Ecto neural progenitor cell (in vitro differentiated cells): Measurements from ENCODE around the gene SAYSD1.
"Not testable (repeated sequence)": the region's sequence is repeated elsewhere in the genome, so short reads cannot be mapped to it uniquely, and the experiment has no call there.

Source experiments
- DNase-seq: peaks from one replicate; pipeline ENCODE4 v3.0.0-alpha.2; 2018; ENCODE audit warnings: low spot score

The SAYSD1 gene, protein sequence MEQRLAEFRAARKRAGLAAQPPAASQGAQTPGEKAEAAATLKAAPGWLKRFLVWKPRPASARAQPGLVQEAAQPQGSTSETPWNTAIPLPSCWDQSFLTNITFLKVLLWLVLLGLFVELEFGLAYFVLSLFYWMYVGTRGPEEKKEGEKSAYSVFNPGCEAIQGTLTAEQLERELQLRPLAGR

DNA sequence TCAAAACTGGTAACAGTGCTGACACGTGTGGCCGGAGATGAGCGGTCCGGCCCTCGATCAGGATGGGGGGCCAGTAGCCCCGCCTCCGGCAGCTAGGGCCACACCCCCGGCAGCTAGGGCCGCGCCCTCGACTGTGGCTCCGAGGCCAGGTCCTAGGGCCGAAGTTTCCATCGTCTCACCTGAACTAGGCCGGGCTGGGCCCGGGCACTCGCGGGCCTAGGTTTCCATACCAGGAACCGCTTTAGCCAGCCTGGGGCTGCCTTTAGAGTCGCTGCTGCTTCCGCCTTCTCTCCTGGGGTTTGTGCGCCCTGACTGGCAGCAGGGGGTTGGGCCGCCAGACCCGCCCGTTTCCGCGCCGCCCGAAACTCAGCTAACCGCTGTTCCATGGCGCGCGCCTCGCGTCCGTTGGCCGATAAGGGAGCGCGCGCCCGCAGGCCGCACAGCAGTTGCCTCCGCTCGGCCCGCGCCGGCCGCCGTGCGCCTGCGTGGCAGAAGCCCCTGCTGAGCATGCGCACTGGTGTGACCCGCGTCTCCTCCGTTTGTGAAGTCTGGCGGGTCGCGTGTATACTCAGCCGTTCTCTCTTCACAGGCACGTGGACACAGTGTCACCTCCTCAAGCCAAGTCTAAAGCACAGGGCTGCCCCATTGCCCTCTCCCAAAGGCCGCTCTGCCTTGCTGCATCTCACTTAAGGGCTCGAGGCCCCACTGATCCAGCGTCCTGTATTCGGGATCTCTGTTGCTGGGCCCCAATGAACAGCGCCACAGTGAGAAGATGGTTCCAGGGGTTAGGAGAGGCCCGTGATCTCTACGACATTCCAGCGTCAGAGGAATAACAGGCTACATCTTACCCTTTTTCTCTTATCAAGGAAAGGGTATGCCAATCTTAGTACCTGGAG, at the start of gene SAYSD1:
Gene SAYSD1, minus strand, starts transcription at position 483 of the 896 bp plus-strand sequence. Its CDS starts 97 bp downstream, at position 386.
- DNase-seq, result peak; percentile 93

DNA sequence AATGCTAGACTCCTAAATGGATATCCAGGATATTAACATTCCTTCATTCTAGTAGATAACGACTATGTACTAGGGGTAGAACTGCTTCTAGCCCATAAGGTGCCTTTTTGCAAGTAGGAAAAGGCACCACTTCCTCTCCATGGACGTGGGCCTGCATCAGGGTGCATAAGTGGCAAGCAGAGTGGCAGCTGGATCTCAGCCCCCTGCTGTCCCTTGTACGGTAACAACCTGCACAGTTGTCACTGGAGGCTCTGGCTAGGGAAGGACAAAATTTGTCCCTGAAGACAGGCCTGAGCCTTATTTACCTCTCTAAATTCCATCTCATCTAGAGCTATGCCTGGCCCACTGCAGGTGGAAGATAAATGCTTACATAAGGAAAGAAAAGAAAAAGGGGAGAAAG, 42.5 kb upstream of the SAYSD1 start:
- no peak for DNase-seq

DNA sequence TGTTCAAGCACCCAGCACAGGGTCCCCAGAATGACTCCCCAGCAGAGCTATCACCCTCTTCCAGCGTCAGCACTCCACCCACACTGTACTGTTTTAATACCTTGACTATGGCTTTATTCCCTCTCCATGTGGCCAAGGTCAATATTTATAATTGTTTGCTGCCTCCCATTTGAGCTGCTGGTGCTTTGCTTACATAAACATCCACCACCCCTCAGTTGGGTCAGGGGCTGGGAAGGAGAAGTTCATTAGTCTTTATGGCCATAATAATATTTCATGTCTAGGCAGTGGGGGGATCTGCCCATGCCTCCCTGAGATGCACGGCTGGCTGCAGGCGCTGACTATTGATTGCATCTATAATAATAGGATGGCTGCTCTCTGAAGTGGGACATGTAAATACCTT, 41.8 kb upstream of the SAYSD1 start:
- DNase-seq, result no peak

DNA sequence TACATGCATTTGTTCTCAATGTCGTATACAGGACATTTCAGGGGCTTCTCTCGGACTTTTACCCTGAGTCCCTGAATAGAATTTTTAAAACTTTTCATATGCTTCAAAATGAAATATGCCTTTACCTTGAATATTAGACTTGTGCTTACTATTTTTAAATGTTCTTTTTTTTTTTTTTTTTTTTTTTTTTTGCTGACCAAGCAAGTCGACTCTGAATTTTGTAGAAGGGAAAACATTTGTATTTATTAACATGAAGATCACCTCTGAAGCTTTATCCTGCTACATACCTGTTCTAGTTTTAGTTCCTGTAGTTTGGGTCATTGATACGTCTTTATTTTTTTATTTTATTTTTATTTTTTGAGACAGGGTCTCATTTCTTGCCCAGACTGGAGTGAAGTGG, 39.7 kb upstream of the SAYSD1 start:
- DNase-seq, result no peak

DNA sequence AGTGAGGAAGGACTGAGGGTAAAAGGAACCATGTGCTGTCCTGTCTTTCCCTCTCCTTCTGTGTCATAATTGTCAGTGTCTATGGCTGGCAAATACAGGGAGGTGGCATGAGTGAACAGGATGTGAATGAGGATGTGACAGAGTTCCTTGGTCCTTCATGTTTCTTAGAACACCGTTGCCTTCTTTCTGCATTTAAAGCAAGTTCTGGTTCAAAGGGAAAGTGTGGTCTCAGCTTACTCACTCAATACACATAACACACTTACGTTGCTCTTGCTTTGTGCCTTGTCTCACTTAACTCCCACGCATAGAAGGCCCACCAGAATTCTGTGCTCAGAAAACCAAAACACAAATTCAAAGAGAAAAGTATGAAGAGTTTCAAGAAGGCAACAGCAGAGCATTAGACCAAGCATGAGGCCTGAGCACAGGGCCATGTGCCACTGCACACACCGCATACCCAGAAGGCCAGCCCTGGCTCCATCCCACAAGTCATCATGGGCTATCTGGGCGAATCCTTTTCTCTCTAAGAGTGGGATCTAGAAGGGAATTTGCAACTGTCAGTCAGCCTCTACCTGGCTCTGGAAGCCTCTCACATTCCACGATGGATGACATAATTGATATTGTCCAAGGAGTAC, 38.9 kb upstream of the SAYSD1 start:
- no peak for DNase-seq

DNA sequence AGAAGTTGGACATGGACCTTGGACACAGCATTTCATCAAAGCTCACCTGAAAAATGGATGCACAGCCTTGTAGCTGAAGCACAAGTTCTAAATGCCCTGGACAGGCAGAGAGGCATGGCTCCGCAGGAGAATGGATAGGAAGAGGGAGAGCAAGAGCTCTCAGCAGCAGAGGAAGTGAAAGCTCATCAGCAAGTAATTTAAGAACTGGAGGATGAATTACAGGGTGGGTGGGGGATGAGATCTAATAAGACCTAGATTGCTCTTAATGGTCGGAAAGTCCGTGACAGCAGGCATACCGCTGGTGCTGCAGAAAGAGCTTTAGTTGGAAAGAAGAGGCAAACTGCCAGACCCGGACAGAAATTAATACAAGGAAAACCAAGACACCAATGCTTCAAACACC, 37.3 kb upstream of the SAYSD1 start:
- no peak for DNase-seq

DNA sequence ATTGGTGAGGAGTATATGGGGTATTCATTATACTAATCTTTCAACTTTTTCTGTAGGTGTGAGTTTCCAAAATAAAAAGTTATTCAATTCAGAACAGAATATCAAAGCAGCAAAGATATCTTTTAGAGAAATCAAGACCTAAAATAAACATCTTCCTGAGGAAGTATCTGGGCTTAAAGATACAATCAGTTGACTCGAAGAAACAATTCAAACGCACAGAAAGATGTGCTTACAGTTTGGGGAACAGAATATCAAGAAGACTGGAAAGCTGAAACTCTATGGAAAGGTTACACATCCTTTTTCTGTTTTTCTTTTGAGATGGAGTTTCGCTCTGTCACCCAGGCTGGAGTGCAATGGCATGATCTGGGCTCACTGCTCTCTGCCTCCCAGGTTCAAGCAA, 36.2 kb upstream of the SAYSD1 start:
- no peak for DNase-seq

DNA sequence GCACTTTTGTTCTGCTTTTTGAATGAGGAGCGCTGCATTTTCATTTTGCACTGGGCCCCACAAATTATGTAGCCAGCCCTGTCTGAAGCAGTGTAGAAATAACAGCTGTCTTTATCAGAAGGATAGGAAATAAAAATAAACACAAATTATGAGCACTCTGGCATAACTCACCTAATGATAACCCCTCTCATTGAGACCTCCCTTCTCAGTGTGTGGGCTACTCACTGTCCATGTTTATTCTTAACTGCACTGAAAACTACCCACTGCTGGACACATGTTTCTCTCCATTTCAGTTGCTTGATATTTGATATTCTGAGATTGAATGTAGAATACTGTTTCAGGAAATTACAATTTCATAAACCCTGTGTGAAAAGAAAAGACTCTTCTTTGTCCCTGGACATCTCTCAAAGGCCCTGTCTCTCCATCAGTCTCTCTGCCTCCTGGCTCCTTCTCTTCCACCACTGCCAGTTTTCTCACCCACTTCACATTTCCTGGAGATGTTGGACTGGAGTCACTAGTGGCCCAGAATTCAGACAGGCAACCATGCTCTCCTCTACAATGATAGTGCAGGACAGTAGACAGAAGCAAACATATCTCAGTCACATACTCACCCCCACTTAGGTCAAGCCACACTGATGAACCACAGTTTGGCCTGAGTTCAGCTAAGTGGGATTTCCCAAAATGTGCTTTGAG, 29.6 kb upstream of the SAYSD1 start:
- DNase-seq, result no peak

DNA sequence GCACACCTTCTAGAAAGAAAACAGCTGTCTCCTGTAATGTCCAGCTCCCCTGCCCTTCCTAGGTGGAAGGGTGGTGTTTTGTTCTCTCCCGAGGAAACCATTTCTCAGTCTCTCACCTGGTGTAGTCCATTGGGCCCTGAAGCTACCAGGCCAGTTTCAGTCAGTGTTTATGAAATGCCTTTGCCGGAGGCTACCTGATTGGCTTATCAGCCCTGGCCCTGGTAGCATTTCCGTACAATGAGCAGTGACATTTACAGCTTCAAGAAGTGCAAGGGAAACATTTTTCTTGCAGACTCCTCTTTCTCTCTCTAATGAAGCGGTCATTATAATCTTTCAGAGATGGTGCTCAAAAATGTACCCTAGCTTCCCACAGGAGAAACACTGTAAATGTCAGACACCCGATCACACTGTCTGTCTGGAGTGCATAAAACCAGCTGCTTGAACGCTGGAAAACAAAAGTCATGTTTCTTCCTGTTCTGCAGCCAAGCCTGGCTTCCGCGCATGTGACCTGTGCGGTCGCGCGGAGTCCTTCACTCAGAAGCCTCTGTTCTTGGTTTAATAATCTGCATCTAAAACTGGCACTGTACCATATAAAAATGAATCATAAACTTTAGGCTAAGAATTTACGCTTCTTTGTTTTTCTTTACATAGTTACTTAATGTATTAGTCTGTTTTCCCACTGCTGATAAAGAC, 28.4 kb upstream of the SAYSD1 start:
- DNase-seq, result no peak

DNA sequence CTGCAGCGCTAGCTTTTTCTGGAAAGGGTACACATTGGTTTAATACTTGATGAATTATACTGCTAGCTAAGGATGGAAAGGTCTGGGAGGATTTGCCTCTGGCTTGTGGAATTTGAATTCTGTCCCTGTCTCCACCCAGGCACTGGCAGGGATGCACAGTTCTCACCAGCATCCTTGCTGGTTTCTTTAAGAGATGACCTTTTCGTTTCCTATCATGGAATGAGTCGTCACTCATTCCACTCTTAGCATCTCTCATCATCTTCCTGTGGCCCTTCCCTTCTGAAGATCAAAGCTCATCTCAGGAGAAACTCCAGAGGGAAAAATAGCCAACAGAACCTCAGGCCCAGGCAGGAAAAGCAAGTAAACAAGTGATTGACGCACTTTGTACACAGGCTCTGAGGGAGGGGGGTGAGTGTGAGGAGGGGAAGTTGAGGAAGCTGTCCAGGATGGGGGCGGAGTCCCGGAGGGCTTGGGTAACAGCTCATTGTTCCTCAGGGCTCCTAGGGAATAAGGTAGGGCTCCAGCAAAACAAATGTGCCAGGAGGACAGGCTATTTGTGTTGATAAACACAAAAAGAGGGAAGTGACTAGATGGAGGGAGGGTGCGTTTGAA, 25.7 kb upstream of the SAYSD1 start:
- no peak for DNase-seq

DNA sequence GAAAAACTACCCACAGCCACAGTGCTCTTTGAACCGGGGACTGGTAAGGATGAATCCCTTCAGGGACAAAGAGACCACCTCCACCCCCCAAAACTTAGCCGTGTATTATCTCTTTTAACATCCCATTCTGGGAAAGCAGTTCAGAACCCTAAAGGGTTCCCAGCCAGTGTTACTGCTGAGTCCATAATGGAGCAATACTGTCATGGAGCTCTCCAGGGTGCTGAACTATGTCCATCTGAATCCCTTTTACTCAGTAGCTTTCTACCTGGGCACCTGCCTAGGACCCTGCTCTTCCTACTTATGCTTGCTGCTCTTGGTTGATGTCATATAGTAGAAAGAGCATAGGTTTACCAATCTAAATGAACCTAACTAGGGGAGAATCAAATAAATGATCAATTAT, 22.3 kb upstream of the SAYSD1 start:
- DNase-seq, result peak; percentile 63

DNA sequence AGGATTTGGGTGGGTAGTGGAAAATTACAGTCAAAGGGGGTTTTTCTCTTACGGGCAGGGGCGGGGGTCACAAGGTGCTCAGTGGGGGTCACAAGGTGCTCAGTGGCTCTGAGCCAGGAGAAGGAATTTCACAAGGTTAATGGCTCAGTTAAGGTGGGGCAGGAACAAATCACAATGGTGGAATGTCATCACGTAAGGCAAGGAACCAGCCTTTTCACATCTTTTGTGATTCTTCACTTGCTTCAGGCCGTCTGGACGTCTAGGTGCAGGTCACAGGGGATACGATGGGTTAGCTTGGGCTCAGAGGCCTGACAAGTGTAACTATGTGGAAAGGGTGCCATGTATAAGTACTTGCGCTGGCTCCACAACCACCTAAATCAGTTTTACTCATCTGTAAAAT, 21.2 kb upstream of the SAYSD1 start:
- DNase-seq, result not testable (repeated sequence)

DNA sequence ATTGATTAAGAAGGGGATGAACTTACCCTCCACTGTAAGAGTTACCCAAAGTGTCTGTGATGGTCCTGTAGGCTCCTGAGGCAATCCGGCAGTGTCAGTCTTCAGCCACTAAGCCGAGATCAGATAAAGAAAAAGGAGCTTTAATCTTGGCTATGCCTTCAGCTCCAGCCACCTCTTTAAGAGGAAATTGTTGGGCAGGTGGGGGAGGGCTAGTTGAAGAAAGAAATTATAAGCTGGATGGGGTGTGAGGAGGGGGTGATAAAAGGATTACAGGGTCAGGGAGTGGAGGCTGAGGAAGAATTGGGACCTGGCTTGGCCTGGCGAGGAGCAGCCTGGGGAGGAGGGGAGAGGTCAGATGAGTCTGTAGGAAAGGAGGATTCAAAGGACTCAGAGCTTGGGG, 19.8 kb upstream of the SAYSD1 start:
- not testable (repeated sequence) for DNase-seq

DNA sequence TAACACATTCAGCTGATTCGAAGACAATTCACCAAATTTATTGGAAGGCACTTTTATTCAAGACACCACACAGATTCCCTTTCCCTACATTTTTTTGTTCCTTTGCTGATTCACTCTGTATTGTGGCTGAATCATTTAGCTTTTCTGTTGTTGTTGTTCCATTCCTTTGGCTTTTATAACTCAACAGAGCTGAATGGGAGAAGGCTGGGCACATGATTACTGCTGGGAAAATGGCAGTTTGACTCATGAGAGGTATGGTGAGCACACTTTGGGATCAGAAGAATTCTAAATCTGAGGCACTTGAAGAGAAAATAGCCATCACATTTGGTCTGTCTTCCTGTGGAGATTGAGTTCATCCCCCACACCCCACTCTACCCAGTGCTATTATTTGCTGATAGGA, 15.7 kb upstream of the SAYSD1 start:
- no peak for DNase-seq

DNA sequence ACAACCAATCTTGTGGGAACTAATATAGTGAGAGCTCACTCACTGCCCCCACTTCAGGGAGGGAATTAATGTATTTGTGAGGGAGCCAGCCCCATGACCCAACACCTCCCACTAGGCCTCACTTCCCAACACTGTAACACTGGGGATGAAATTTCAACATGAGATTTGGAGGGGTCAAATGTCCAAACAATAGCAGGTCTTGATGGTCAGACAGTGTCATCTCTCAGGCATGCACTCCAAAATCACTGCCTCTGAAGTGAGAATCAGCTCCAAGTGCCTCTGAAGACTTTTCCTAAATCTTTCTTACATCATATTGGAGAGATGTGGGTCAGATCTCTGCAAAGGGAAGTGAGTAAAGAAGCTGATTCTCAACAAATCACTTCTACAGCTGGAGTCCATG, 13.8 kb upstream of the SAYSD1 start:
- DNase-seq, result no peak

DNA sequence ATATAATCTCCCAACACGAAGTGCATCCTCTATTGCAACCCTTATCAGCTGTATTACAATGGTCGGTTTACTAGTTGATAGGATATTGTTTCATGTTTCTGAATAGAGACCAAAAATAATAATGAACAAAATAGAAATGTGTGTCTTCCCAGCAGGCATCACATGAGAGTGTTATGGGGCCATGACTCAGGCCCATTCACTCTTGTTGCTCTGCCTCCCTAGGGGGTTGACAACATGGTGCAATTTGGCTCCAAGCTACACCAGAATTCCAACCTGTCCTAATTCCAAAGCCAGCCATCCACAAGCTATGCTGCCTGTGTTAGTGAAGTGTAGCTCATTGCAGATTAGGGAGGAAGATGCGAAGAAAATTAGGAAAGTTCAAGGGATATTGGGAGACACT, 13.1 kb upstream of the SAYSD1 start:
- DNase-seq, result no peak

DNA sequence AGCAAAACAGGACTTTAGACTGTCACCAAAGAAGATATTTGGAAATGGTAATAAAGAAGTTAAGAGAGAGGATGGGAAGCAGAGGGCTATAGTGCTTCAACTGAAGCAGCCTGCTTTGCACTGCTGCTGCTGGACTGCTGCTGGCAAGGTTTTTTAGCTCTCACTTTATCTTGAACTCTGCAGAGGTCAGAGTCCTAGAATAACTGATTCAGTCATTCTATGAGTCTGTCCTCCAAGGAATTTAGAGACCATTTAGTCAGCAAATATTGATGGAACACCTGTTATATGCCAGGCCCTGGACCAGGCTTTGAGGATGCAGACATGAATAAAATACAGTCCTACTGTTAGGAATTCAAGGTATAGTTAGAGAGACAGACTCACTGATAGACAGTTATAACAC, 9.1 kb upstream of the SAYSD1 start:
- DNase-seq, result no peak

DNA sequence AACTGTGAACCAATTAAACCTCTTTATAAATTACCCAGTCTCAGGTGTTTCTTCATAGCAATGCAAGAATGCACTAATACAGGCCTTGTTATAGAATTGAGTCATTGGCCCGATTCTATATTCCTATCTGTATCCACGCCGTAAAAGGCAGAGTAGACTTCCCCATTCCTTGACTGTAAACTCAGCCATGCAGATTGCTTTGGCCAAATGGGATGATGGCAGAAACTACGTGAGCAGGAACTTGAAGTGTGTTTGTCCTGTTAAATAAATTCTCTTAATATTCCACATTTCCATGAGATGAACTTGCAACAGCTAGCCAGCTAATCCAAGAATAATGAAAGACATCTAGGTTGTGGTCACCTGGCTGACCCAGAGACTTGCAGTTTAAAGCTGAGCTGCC, 3.9 kb upstream of the SAYSD1 start:
- no peak for DNase-seq

DNA sequence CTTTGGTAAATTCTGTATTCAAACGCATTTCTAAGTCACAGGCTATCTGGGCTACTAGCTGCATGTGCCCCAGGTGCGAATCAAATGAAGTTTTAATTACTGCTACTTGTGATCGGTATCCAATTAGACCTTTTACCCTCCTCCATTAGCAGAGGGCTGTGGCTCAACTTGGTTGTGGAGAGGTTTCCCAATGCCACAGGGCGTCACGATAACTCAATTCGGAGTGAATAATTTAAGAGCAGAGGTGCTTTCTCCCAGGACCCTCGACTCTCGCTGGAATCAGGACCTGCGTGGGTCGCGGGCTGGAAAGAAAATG, 640 bp downstream of the SAYSD1 start:
- DNase-seq, result no peak

DNA sequence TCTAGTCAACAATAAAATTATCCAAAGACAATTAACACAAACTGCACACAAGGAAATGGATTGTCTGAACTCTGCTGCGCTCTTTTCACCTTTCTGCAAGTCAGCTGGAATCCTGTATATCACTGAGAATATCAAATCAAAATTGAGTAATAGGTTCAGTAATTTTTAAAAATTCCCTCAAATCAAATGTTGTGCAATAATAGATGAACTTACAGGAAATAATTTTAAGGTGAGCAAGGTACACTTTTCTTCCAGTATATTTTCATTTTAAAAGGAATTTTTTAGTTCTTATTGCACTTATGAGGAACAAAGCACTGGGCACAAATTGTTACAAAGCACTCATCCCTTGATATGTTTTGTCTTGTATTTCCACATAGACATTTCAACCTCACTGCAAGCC, 1.2 kb downstream of the SAYSD1 start:
- no peak for DNase-seq

DNA sequence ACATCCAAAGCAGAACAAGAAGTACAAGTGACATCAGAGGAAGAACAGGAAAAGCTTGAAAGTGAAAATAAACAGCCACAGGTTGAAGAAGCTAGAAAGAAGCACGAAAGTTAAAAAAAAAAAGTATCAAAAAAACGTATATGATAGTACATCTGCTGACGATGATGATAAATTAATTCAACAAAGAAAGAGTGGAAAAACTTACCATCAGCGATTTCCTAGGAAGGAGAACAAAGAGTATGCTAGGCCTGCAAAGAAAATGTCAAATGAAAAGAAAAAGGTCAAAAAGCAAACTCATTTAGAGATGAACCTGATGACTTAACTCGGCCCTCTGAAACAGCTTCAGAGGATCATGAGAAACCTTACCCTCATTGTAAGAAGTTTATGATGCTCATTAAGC, 3.7 kb downstream of the SAYSD1 start:
- DNase-seq, result no peak
